Neural progenitor cell (in vitro differentiated cells): ENCODE measurements around the gene JAKMIP3.

Experiments used
- EZH2 ChIP-seq: fragments of 200-600 bp; sonication (generic); IDR thresholded peaks from 2 replicates; pipeline ENCODE4 v1.6.1; 2017; ENCODE audit warnings: antibody characterized with exemption, mild to moderate bottlenecking, moderate library complexity
- TF ChIP-seq, protein P1 (sequence below): fragments of 200-600 bp; sonication (generic); IDR thresholded peaks from 2 replicates; pipeline ENCODE4 v1.5.1; 2017; ENCODE audit warnings: antibody characterized with exemption, mild to moderate bottlenecking

DNA sequence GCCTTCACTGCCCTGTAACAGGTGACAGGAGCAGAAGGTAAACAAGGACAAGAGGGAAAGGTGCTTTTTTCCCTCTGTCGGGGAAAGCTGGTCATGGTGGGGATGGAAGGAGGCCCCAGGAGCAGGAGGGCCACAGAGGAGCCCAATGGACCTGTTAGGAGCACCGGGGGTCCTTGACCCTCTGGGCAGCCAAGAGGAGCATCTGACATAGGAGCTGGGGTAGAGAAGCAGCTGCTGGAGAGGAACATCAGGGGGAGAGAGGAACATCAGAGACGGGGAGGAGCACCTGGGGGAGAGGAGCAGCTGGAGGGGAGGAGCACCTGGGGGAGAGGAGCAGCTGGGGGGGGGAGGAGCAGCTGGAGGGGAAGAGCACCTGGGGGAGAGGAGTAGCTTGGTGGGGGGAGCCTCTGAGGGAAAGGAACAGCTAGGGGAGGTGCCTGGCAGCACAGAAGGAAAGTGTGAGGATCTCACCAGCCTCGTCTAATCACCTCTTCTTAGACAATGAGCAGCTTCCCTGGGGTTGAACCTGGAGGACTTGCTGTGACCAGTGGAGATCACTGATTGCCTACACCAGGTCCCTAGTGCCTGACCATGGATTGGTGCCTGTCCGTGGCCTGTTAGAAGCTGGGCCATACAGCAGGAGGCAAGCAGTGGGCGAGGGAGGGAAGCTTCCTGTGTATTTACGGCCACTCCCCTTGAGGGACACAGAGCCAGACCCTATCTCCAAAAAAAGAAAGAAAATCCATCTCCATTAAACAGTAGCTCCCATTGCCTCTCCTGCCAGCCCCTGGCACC lies 37.6 kb downstream of the JAKMIP3 start:
- TF ChIP-seq, protein P1, sequence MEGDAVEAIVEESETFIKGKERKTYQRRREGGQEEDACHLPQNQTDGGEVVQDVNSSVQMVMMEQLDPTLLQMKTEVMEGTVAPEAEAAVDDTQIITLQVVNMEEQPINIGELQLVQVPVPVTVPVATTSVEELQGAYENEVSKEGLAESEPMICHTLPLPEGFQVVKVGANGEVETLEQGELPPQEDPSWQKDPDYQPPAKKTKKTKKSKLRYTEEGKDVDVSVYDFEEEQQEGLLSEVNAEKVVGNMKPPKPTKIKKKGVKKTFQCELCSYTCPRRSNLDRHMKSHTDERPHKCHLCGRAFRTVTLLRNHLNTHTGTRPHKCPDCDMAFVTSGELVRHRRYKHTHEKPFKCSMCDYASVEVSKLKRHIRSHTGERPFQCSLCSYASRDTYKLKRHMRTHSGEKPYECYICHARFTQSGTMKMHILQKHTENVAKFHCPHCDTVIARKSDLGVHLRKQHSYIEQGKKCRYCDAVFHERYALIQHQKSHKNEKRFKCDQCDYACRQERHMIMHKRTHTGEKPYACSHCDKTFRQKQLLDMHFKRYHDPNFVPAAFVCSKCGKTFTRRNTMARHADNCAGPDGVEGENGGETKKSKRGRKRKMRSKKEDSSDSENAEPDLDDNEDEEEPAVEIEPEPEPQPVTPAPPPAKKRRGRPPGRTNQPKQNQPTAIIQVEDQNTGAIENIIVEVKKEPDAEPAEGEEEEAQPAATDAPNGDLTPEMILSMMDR = no peak
- TF ChIP-seq EZH2 = no peak
